ENCODE measurements around the gene SMTNL2.

DNA sequence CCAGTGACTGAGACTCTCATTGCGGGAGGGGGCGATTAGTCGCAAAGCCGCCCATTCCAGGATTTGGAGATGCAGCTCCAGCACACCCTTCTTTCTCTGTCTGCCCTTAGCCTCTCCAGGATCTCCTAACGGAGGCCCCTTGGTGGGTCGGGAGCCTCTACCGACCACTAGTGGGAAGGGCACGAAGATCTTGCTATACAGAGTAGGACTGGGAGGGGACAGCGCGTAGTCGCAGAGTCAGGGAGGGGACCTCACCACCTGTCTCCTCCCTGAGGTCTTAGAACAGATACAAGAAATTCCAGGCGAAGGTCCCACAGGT is 588 bp upstream of the SMTNL2 start:
- peak; percentile 39 for TF ChIP-seq CTCF (IDR thresholded peaks at IDR 0.05)
- no peak for TF ChIP-seq TAF1 (IDR thresholded peaks at IDR 0.05; ENCODE audit: borderline replicate concordance, low read depth, low read length)
- no peak for TF ChIP-seq POLR2AphosphoS5 (IDR thresholded peaks at IDR 0.05; ENCODE audit: low read depth, low read length)
- no peak for TF ChIP-seq MXI1 (IDR thresholded peaks at IDR 0.05; ENCODE audit: low read depth, low read length)
- TF ChIP-seq, protein P1, sequence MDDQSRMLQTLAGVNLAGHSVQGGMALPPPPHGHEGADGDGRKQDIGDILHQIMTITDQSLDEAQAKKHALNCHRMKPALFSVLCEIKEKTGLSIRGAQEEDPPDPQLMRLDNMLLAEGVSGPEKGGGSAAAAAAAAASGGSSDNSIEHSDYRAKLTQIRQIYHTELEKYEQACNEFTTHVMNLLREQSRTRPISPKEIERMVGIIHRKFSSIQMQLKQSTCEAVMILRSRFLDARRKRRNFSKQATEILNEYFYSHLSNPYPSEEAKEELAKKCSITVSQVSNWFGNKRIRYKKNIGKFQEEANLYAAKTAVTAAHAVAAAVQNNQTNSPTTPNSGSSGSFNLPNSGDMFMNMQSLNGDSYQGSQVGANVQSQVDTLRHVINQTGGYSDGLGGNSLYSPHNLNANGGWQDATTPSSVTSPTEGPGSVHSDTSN (IDR thresholded peaks at IDR 0.05): no peak

All from SK-N-SH (cell line).